GM12878 (cell line): Measurements from ENCODE around the gene RPL38. TPM values are rescaled to one million over a fixed set of nuclear protein-coding genes. Genes with fewer than 3 reads are reported as not detected.

Experiments used
- ATAC-seq: fragments of 200-7000 bp; cut with Tn5 transposase; 3 replicates; pipeline ENCODE4 v1.9.1; 2020; ENCODE audit warnings: mild to moderate bottlenecking, moderate library complexity
- BruUV-seq: library from RNA; stranded (reverse); fragments of 400-500 nt; replicated peaks from 2 replicates; lab custom pipeline; 2021; lab: Mats Ljungman, UMichigan
- CTCF ChIA-PET: fragments of 300-600 bp; sonication (Branson Sonifier 250); formaldehyde crosslinking; extraction: SDS; loops from one replicate; lab custom pipeline; 2021; ENCODE audit warnings: inconsistent platforms; lab: Yijun Ruan, JAX
- POLR2A ChIA-PET: fragments of 350-600 bp; formaldehyde crosslinking; extraction: SDS; loops from one replicate; lab custom pipeline; 2021; ENCODE audit warnings: inconsistent platforms; lab: Charles Lee
- RAD21 ChIA-PET: fragments of 300-600 bp; sonication (Branson Sonifier 250); formaldehyde crosslinking; loops from one replicate; lab custom pipeline; 2023; ENCODE audit warnings: antibody characterized with exemption; ENCODE audit not compliant: unreplicated experiment; lab: Charles Lee
- SMC1A ChIA-PET: fragments of 300-600 bp; sonication (Branson Sonifier 250); formaldehyde crosslinking; loops from one replicate; lab custom pipeline; 2023; ENCODE audit not compliant: unreplicated experiment, uncharacterized antibody; lab: Charles Lee
- DNase-seq: peaks from one replicate; pipeline ENCODE4 v3.0.0-alpha.2; 2011; ENCODE audit warnings: low read depth, low spot score
- FAIRE-seq: peaks from 3 replicates; lab custom pipeline; 2011; peaks lifted over from hg19 to GRCh38; lab: Jason Lieb, UNC
- H2AFZ ChIP-seq: 2 replicates; pipeline ENCODE4 v1.6.0; 2011; ENCODE audit warnings: low read depth, low read length, control low read depth; ENCODE audit not compliant: control insufficient read depth
- H3K27ac ChIP-seq: 2 replicates; pipeline ENCODE4 v1.5.1; 2011; ENCODE audit warnings: control low read depth; ENCODE audit not compliant: control insufficient read depth, insufficient read depth
- H3K27me3 ChIP-seq, 2 experiments: replicated peaks in 1 of 2; 2 replicates each; pipeline versions ENCODE4 v1.6.0 to v1.6.1; 2011; ENCODE audit warnings: low read length in 1 of 2; ENCODE audit not compliant: control insufficient read depth in 2 of 2, insufficient read depth in 2 of 2
- H3K36me3 ChIP-seq, 2 experiments: 2 replicates each; pipeline ENCODE4 v1.5.1; 2011; ENCODE audit warnings: low read length in 1 of 2; ENCODE audit not compliant: control insufficient read depth in 2 of 2, insufficient read depth in 2 of 2
- H3K4me1 ChIP-seq: 2 replicates; pipeline ENCODE4 v1.6.1; 2011; ENCODE audit warnings: mild to moderate bottlenecking, low read length, moderate library complexity, mixed read lengths; ENCODE audit not compliant: control insufficient read depth, insufficient read depth
- H3K4me2 ChIP-seq: 2 replicates; pipeline ENCODE4 v1.6.0; 2011; ENCODE audit warnings: control low read depth; ENCODE audit not compliant: control insufficient read depth, insufficient read depth
- H3K4me3 ChIP-seq: fragments of 200-600 bp; sonication (generic); 2 replicates; pipeline ENCODE4 v1.5.1; 2016
- H3K79me2 ChIP-seq: 2 replicates; pipeline ENCODE4 v1.6.0; 2011; ENCODE audit warnings: low read length; ENCODE audit not compliant: control insufficient read depth, insufficient read depth
- H3K9ac ChIP-seq: 2 replicates; pipeline ENCODE4 v1.8.0; 2011; ENCODE audit warnings: low read length, control low read depth, mixed read lengths; ENCODE audit not compliant: control insufficient read depth, insufficient read depth
- H3K9me3 ChIP-seq: replicated peaks from 3 replicates; pipeline ENCODE4 v1.5.1; 2011; ENCODE audit warnings: mild to moderate bottlenecking, low read length; ENCODE audit not compliant: control insufficient read depth, insufficient read depth
- H4K20me1 ChIP-seq: 2 replicates; pipeline ENCODE4 v1.6.0; 2011; ENCODE audit not compliant: control insufficient read depth, insufficient read depth
- REST ChIP-seq: IDR thresholded peaks from 2 replicates; pipeline ENCODE4 v1.6.1; 2012; ENCODE audit warnings: mild to moderate bottlenecking, low read depth, low read length
- ZNF207 ChIP-seq: fragments of 450-650 bp; IDR thresholded peaks from 2 replicates; pipeline ENCODE4 v1.6.1; 2014; ENCODE audit warnings: antibody characterized with exemption, mild to moderate bottlenecking, borderline replicate concordance
- WGBS: methylation state at CpG from one replicate; pipeline ENCODE4 v1.1.6; 2016; ENCODE audit warnings: low lambda C conversion rate; ENCODE audit not compliant: insufficient replicate concordance, insufficient coverage; ENCODE audit errors: missing lambda C conversion rate; 5-methylcytosine and 5-hydroxymethylcytosine counted together
- in situ Hi-C: fragments of 300-500 bp; cut with MboI; formaldehyde crosslinking; loops from 9 replicates; pipeline ENCODE4 v1.14.3; 2018; ENCODE audit warnings: mixed read lengths
- intact Hi-C: fragments of 100-400 bp; cut with micrococcal nuclease; formaldehyde crosslinking; loops from one replicate; pipeline ENCODE4 v1.14.2; 2022; ENCODE audit not compliant: unreplicated experiment
- polyA plus RNA-seq, 11 experiments: library from polyadenylated mRNA; depleted of rRNA in 4 of 11; unstranded in 6 of 11; stranded (reverse) in 5 of 11; fragments of >200 nt; fragmentation: Nextera tagmentation in 4 of 11; fragmentation: Illumina TruSeq in 1 of 11; extraction: Ambion mirVana in 4 of 11; extraction: Trizol in 1 of 11; gene quantifications; 1 replicate in 1 of 11; 2 replicates in 10 of 11; pipeline versions ENCODE4 v1.2.1 to v1.2.3, GENCODE V29; 2011 to 2016; ENCODE audit warnings: inconsistent platforms in 2 of 11, missing spikeins in 2 of 11, low read depth in 1 of 11
- total RNA-seq, 4 experiments: library from RNA; depleted of rRNA in 3 of 4; stranded (reverse); fragments of >200 nt in 3 of 4; fragmentation: Illumina TruSeq in 1 of 4; extraction: Trizol in 1 of 4; gene quantifications; 2 replicates each; pipeline versions ENCODE4 v1.2.1 to v1.2.3, GENCODE V29; 2013 to 2021

RPL38 gene
- total and polyA plus RNA-seq, 10 of the 15 experiments (the other 5 are each of a cell fraction or from before 2014, with no cell fraction given): 1,318 to 4,938 (median 2,673) TPM

GRCh38 chr17:74190807-74191406, 12.6 kb upstream of the RPL38 start:
- Histone ChIP-seq H3K4me3 (no peak overlapping the region), H3K9ac (no peak overlapping the region), H3K4me2 (no peak overlapping the region), H3K9me3 (no peaks in the 10 kb centered on the region), H3K27ac (no peak overlapping the region), H3K27me3 (no peaks in the 10 kb centered on the region; a peak in 1 of 4 replicates), H4K20me1 (no peaks in the 10 kb centered on the region), H3K79me2 (no peaks in the 10 kb centered on the region), H3K36me3 (no peaks in the 10 kb centered on the region), H2AFZ (no peak overlapping the region), H3K4me1 (peaks cover 3% of the 10 kb centered on the region; the same call in 1 of the 2 replicates)
- POLR2A ChIA-PET: no interaction called here
- no peak for ATAC-seq
- RAD21 ChIA-PET: no interaction called here
- no peak for DNase-seq
- intact Hi-C loops (no loop called here), in situ Hi-C loops (loop anchor here (10.0 kb wide), 1 partner anchor 916 kb away; no protein-coding TSS in a partner anchor)
- WGBS: 8% methylated on average over 6 of the region's 6 CpGs
- TF ChIP-seq REST: peak; percentile 84
- no peak for TF ChIP-seq ZNF207
- SMC1A ChIA-PET: no interaction called here
- FAIRE-seq: no peak
- CTCF ChIA-PET: interaction anchor here (0.7 to 1.4 kb wide), 4 partner anchors 9 to 101 kb away, joined by 3 to 10 read pairs (median 6); no protein-coding TSS in a partner anchor
- BruUV-seq: no TSS peak
